Measurements from ENCODE around the gene ALDH1A3. TPM values are rescaled to one million over a fixed set of nuclear protein-coding genes. Genes with fewer than 3 reads are reported as not detected.

Gene ALDH1A3
- total and polyA plus RNA-seq, 2 of the 4 experiments (the other 2 are of a cell fraction), result 3.1 to 5.0 TPM

DNA sequence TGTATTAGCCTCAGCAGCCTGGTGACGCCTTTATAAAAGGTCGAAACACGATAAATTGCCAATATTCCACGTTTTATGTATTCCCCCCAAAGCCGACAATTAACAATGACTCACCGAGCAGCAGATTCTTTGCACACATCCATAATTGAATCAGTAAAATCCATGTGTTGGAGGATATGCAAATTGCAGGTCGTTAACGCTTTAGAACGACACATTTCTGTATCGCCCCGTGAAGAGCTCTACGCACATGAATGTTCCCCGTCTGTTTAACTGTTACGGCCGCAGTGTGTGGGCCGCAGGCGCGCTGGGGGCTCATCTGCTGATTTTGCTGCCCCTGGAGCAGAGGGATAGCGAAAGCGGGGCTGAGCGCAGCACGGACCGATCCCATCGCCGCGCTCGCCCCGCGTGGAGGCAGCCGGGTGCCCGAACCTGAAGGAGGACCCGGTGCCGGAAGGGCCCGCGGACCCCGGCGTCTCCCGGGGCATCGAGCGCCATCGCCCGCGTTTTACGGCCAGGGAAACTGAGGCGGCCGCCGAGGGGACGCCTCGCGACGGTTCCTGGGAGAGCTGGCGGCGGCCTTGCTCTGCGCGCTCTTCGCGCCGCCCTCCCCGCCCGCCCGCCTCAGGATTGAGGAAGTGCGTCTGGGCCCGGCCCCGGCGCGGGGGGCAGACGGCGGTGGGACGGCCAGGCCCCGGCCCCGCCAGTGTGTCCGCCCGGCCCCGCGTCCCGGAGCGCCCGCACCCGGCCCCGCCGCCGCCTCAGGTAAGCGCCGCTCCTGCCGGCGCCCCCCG, 39.3 kb downstream of the ALDH1A3 start, which contains the start of gene LRRK1 (continued):
- TF ChIP-seq, protein P1, sequence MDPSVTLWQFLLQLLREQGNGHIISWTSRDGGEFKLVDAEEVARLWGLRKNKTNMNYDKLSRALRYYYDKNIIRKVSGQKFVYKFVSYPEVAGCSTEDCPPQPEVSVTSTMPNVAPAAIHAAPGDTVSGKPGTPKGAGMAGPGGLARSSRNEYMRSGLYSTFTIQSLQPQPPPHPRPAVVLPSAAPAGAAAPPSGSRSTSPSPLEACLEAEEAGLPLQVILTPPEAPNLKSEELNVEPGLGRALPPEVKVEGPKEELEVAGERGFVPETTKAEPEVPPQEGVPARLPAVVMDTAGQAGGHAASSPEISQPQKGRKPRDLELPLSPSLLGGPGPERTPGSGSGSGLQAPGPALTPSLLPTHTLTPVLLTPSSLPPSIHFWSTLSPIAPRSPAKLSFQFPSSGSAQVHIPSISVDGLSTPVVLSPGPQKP (IDR thresholded peaks at IDR 0.05; ENCODE audit: borderline replicate concordance, low read depth, low read length), result no peak
- TF ChIP-seq RCOR1 (IDR thresholded peaks at IDR 0.05; ENCODE audit: insufficient replicate concordance, low read length) (no peak), RAD21 (IDR thresholded peaks at IDR 0.05; ENCODE audit: low read length) (no peak), MAFK (IDR thresholded peaks at IDR 0.05; ENCODE audit: low read depth, low read length) (no peak), SMC3 (IDR thresholded peaks at IDR 0.05; ENCODE audit: low read depth, low read length) (no peak)
- TF ChIP-seq, protein P2, sequence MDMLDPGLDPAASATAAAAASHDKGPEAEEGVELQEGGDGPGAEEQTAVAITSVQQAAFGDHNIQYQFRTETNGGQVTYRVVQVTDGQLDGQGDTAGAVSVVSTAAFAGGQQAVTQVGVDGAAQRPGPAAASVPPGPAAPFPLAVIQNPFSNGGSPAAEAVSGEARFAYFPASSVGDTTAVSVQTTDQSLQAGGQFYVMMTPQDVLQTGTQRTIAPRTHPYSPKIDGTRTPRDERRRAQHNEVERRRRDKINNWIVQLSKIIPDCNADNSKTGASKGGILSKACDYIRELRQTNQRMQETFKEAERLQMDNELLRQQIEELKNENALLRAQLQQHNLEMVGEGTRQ (IDR thresholded peaks at IDR 0.05; ENCODE audit: low read depth, low read length), result no peak

Measured in IMR-90 (cell line).